Measurements from ENCODE around the gene VWA1.
"Not testable (repeated sequence)": the region's sequence is repeated elsewhere in the genome, so short reads cannot be mapped to it uniquely, and the experiment has no call there.

VWA1 gene

GRCh38 chr1:1424707-1425106 is 10.8 kb upstream of the VWA1 start:
- no peak for DNase-seq

- DNase-seq = no peak
Measured at GRCh38 chr1:1425426-1425752, 10.1 kb upstream of the VWA1 start.

- DNase-seq = no peak
Measured at GRCh38 chr1:1425753-1426495, 9.6 kb upstream of the VWA1 start.

- DNase-seq = no peak
Measured at GRCh38 chr1:1426496-1427105, 8.9 kb upstream of the VWA1 start.

- no peak for DNase-seq
Measured at GRCh38 chr1:1427106-1427819, 8.2 kb upstream of the VWA1 start.

- no peak for DNase-seq
Measured at GRCh38 chr1:1427820-1428148, 7.7 kb upstream of the VWA1 start.

- no peak for DNase-seq
Measured at GRCh38 chr1:1428174-1428573, 7.3 kb upstream of the VWA1 start.

- not testable (repeated sequence) for DNase-seq
Measured at GRCh38 chr1:1428967-1429366, 6.5 kb upstream of the VWA1 start.

- DNase-seq = no peak
Measured at GRCh38 chr1:1429671-1430073, 5.8 kb upstream of the VWA1 start.

GRCh38 chr1:1430114-1430982 is 5.1 kb upstream of the VWA1 start:
- no peak for DNase-seq

- DNase-seq = no peak
Measured at GRCh38 chr1:1430992-1431844, 4.3 kb upstream of the VWA1 start.

- no peak for DNase-seq
Measured at GRCh38 chr1:1431845-1432273, 3.6 kb upstream of the VWA1 start.

GRCh38 chr1:1432274-1432950 is 3.1 kb upstream of the VWA1 start:
- DNase-seq = no peak

- DNase-seq = peak; percentile 70
Measured at GRCh38 chr1:1432951-1433803, 2.3 kb upstream of the VWA1 start.

- DNase-seq = no peak
Measured at GRCh38 chr1:1433804-1434130, 1.7 kb upstream of the VWA1 start.

GRCh38 chr1:1434131-1434823 is 1.2 kb upstream of the VWA1 start:
- DNase-seq = no peak

GRCh38 chr1:1434824-1435105 is 725 bp upstream of the VWA1 start:
- DNase-seq = no peak

- DNase-seq = no peak
Measured at GRCh38 chr1:1435911-1436629, 580 bp downstream of the VWA1 start.

- no peak for DNase-seq
Measured at GRCh38 chr1:1436630-1437032, 1.1 kb downstream of the VWA1 start.
